SK-N-SH (cell line): ENCODE measurements around the gene LPAR1. TPM values are rescaled to one million over a fixed set of nuclear protein-coding genes. Genes with fewer than 3 reads are reported as not detected.

Experiments used
- CTCF ChIA-PET: fragments of 300-600, 350-600 bp; formaldehyde crosslinking; extraction: SDS; loops from one replicate; lab custom pipeline; 2021; lab: Yijun Ruan, JAX
- POLR2A ChIA-PET: fragments of 350-600 bp; sonication (Branson Sonifier 250); formaldehyde crosslinking; extraction: SDS; loops from one replicate; lab custom pipeline; 2020; ENCODE audit warnings: antibody characterized with exemption, inconsistent platforms; lab: Yijun Ruan, JAX
- DNase-seq: peaks from one replicate; pipeline ENCODE4 v3.0.0; 2012
- H2AFZ ChIP-seq: fragments of 200-600 bp; sonication (generic); 2 replicates; pipeline ENCODE4 v1.8.1; 2016; ENCODE audit warnings: antibody characterized with exemption, mild to moderate bottlenecking, low read depth
- H3F3A ChIP-seq: fragments of 200-600 bp; sonication (generic); replicated peaks from 2 replicates; pipeline ENCODE3; 2016; ENCODE audit warnings: antibody characterized with exemption, mild to moderate bottlenecking; ENCODE audit not compliant: insufficient read depth
- H3K27ac ChIP-seq, 2 experiments: fragments of 200-500 bp in 1 of 2; fragments of 200-600 bp in 1 of 2; sonication (Bioruptor generic) in 1 of 2; sonication (generic), shearing (Covaris generic) in 1 of 2; 2 replicates each; pipeline versions ENCODE4 v1.5.1 to v1.6.1; 2014 to 2016; ENCODE audit warnings: low read depth in 2 of 2, inconsistent platforms in 1 of 2, low read length in 1 of 2, mild to moderate bottlenecking in 1 of 2, mixed read lengths in 1 of 2
- H3K27me3 ChIP-seq: fragments of 200-600 bp; sonication (generic), shearing (Covaris generic); 2 replicates; pipeline ENCODE4 v1.6.1; 2016; ENCODE audit warnings: mixed run types; ENCODE audit not compliant: insufficient read depth
- H3K36me3 ChIP-seq, 2 experiments: fragments of 200-500 bp in 1 of 2; fragments of 200-600 bp in 1 of 2; sonication (Bioruptor generic) in 1 of 2; sonication (generic) in 1 of 2; replicated peaks in 1 of 2; 2 replicates each; pipeline versions ENCODE3 to v1.5.1; 2014 to 2016; ENCODE audit warnings: low read length in 1 of 2, mild to moderate bottlenecking in 1 of 2; ENCODE audit not compliant: insufficient read depth in 2 of 2, control insufficient read depth in 1 of 2
- H3K4me1 ChIP-seq, 2 experiments: fragments of 200-500 bp in 1 of 2; fragments of 200-600 bp in 1 of 2; sonication (Bioruptor generic) in 1 of 2; sonication (generic), shearing (Covaris generic) in 1 of 2; 2 replicates each; pipeline versions ENCODE4 v1.5.1 to v1.6.1; 2014 to 2016; ENCODE audit warnings: low read depth in 1 of 2, low read length in 1 of 2, mixed run types in 1 of 2; ENCODE audit not compliant: insufficient read depth in 2 of 2, control insufficient read depth in 1 of 2
- H3K4me2 ChIP-seq: fragments of 200-600 bp; sonication (generic), shearing (Covaris generic); 2 replicates; pipeline ENCODE4 v1.6.1; 2017; ENCODE audit warnings: mixed run types
- H3K4me3 ChIP-seq, 2 experiments: fragments of 200-500 bp in 1 of 2; fragments of 200-600 bp in 1 of 2; sonication (Bioruptor generic) in 1 of 2; sonication (generic), shearing (Covaris generic) in 1 of 2; 2 replicates each; pipeline versions ENCODE4 v1.5.1 to v1.8.1; 2014 to 2016; ENCODE audit warnings: low read depth in 2 of 2, inconsistent platforms in 1 of 2, low read length in 1 of 2, mild to moderate bottlenecking in 1 of 2, mixed read lengths in 1 of 2, moderate library complexity in 1 of 2
- H3K79me2 ChIP-seq: fragments of 200-600 bp; sonication (generic); 2 replicates; pipeline ENCODE4 v1.8.1; 2017; ENCODE audit warnings: mild to moderate bottlenecking; ENCODE audit not compliant: insufficient read depth
- H3K9ac ChIP-seq: fragments of 200-600 bp; sonication (generic); 2 replicates; pipeline ENCODE4 v1.6.1; 2017; ENCODE audit warnings: mixed run types
- H3K9me2 ChIP-seq: fragments of 200-600 bp; sonication (generic); 2 replicates; pipeline ENCODE4 v1.6.1; 2017; ENCODE audit warnings: mixed run types
- H3K9me3 ChIP-seq: fragments of 200-600 bp; sonication (generic); 2 replicates; pipeline ENCODE4 v1.6.1; 2017; ENCODE audit warnings: mixed run types, mild to moderate bottlenecking, moderate library complexity
- H4K20me1 ChIP-seq: fragments of 200-600 bp; sonication (generic); 2 replicates; pipeline ENCODE4 v1.6.1; 2017; ENCODE audit warnings: mild to moderate bottlenecking, mixed run types; ENCODE audit not compliant: insufficient read depth
- ELF1 ChIP-seq: IDR thresholded peaks from 2 replicates; pipeline ENCODE4 v1.4.0; 2012
- JUND ChIP-seq: IDR thresholded peaks from 2 replicates; pipeline ENCODE4 v1.4.0; 2012
- MXI1 ChIP-seq: IDR thresholded peaks from 2 replicates; pipeline ENCODE4 v1.6.1; 2012; ENCODE audit warnings: mild to moderate bottlenecking, low read depth, low read length, improper control_type of control experiment
- PBX3 ChIP-seq: IDR thresholded peaks from 2 replicates; pipeline ENCODE4; 2012
- RCOR1 ChIP-seq: fragments of 150-350 bp; IDR thresholded peaks from 2 replicates; pipeline ENCODE4 v1.6.1; 2017; ENCODE audit warnings: antibody characterized with exemption, low read length
- USF2 ChIP-seq: fragments of 150-350 bp; IDR thresholded peaks from 2 replicates; pipeline ENCODE4 v1.6.1; 2017; ENCODE audit warnings: antibody characterized with exemption, low read length, low read depth, borderline replicate concordance
- WGBS: methylation state at CpG from one replicate; pipeline ENCODE4 v1.1.6; 2017; ENCODE audit warnings: low lambda C conversion rate; 5-methylcytosine and 5-hydroxymethylcytosine counted together
- polyA plus RNA-seq, 3 experiments: library from polyadenylated mRNA; depleted of rRNA; stranded (reverse); fragments of >200 nt; gene quantifications; 2 replicates each; pipeline ENCODE4 v1.2.3, GENCODE V29; 2012
- TF ChIP-seq, protein P1 (sequence below): fragments of 200-600 bp; sonication (generic); IDR thresholded peaks from 2 replicates; pipeline ENCODE4 v1.6.1; 2017; ENCODE audit warnings: antibody characterized with exemption, mild to moderate bottlenecking, moderate library complexity
- TF ChIP-seq, protein P2 (sequence below): IDR thresholded peaks from 2 replicates; pipeline ENCODE4 v1.6.1; 2012; ENCODE audit warnings: mild to moderate bottlenecking, low read depth, low read length, moderate library complexity
- TF ChIP-seq, protein P3 (sequence below): fragments of 150-350 bp; IDR thresholded peaks from 2 replicates; pipeline ENCODE4 v1.6.1; 2016; ENCODE audit warnings: mild to moderate bottlenecking, low read depth, low read length

Gene LPAR1
- polyA plus RNA-seq, 1 of the 3 experiments (the other 2 are of a cell fraction): 9.4 TPM

DNA sequence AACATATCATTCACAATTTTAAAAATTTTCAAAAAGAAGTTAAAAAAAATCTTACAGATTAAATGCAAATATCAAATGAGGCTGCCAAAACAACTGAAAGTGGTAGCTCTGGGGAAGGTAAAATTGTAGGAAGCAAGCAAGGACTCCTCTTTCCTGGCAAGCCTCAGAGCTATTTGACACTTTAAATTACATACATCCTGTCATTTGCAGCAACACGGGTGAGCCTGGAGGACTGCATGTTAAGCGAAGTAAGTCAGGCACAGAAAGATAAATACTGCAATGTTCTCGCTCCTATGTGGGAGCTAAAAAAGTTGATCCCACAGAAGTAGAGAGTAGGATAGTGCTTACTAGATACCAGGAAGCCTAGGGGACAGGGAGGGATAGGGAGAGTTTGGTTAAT lies 58.0 kb downstream of the LPAR1 start:
- H4K20me1 ChIP-seq: no peaks in the 10 kb centered on the region

More for the DNA sequence above, 58.0 kb downstream of the LPAR1 start:
- H2AFZ ChIP-seq: no peak overlapping the region
- no peak overlapping the region for H3K4me3 ChIP-seq
- no peaks in the 10 kb centered on the region for H3K79me2 ChIP-seq
- H3K36me3 ChIP-seq: no peaks in the 10 kb centered on the region
- no peaks in the 10 kb centered on the region for H3K9me2 ChIP-seq
- H3K9ac ChIP-seq: no peak overlapping the region
- no peak overlapping the region for H3K4me2 ChIP-seq
- H3K9me3 ChIP-seq: no peaks in the 10 kb centered on the region
- DNase-seq: no peak
- no peaks in the 10 kb centered on the region for H3K27me3 ChIP-seq
- 92% methylated on average over 3 of the region's 3 CpGs for WGBS
- POLR2A ChIA-PET: no interaction called here
- TF ChIP-seq ELF1: no peak
- TF ChIP-seq JUND: no peak
- no peak for TF ChIP-seq MXI1
- TF ChIP-seq RCOR1: no peak
- TF ChIP-seq, protein P1, sequence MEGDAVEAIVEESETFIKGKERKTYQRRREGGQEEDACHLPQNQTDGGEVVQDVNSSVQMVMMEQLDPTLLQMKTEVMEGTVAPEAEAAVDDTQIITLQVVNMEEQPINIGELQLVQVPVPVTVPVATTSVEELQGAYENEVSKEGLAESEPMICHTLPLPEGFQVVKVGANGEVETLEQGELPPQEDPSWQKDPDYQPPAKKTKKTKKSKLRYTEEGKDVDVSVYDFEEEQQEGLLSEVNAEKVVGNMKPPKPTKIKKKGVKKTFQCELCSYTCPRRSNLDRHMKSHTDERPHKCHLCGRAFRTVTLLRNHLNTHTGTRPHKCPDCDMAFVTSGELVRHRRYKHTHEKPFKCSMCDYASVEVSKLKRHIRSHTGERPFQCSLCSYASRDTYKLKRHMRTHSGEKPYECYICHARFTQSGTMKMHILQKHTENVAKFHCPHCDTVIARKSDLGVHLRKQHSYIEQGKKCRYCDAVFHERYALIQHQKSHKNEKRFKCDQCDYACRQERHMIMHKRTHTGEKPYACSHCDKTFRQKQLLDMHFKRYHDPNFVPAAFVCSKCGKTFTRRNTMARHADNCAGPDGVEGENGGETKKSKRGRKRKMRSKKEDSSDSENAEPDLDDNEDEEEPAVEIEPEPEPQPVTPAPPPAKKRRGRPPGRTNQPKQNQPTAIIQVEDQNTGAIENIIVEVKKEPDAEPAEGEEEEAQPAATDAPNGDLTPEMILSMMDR: no peak
- TF ChIP-seq, protein P2, sequence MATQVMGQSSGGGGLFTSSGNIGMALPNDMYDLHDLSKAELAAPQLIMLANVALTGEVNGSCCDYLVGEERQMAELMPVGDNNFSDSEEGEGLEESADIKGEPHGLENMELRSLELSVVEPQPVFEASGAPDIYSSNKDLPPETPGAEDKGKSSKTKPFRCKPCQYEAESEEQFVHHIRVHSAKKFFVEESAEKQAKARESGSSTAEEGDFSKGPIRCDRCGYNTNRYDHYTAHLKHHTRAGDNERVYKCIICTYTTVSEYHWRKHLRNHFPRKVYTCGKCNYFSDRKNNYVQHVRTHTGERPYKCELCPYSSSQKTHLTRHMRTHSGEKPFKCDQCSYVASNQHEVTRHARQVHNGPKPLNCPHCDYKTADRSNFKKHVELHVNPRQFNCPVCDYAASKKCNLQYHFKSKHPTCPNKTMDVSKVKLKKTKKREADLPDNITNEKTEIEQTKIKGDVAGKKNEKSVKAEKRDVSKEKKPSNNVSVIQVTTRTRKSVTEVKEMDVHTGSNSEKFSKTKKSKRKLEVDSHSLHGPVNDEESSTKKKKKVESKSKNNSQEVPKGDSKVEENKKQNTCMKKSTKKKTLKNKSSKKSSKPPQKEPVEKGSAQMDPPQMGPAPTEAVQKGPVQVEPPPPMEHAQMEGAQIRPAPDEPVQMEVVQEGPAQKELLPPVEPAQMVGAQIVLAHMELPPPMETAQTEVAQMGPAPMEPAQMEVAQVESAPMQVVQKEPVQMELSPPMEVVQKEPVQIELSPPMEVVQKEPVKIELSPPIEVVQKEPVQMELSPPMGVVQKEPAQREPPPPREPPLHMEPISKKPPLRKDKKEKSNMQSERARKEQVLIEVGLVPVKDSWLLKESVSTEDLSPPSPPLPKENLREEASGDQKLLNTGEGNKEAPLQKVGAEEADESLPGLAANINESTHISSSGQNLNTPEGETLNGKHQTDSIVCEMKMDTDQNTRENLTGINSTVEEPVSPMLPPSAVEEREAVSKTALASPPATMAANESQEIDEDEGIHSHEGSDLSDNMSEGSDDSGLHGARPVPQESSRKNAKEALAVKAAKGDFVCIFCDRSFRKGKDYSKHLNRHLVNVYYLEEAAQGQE: no peak
- TF ChIP-seq USF2: no peak
- no peak for TF ChIP-seq PBX3
- TF ChIP-seq, protein P3, sequence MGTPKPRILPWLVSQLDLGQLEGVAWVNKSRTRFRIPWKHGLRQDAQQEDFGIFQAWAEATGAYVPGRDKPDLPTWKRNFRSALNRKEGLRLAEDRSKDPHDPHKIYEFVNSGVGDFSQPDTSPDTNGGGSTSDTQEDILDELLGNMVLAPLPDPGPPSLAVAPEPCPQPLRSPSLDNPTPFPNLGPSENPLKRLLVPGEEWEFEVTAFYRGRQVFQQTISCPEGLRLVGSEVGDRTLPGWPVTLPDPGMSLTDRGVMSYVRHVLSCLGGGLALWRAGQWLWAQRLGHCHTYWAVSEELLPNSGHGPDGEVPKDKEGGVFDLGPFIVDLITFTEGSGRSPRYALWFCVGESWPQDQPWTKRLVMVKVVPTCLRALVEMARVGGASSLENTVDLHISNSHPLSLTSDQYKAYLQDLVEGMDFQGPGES: no peak
- no peak overlapping the region for H3K27ac ChIP-seq
- H3F3A ChIP-seq: no peaks in the 10 kb centered on the region
- peaks cover 5 to 22% of the 10 kb centered on the region in 2 experiments; a peak in 2 of 4 replicates for H3K4me1 ChIP-seq
- CTCF ChIA-PET: no interaction called here
